ENCODE data around the gene C10orf143.

- TF ChIP-seq, protein P1, sequence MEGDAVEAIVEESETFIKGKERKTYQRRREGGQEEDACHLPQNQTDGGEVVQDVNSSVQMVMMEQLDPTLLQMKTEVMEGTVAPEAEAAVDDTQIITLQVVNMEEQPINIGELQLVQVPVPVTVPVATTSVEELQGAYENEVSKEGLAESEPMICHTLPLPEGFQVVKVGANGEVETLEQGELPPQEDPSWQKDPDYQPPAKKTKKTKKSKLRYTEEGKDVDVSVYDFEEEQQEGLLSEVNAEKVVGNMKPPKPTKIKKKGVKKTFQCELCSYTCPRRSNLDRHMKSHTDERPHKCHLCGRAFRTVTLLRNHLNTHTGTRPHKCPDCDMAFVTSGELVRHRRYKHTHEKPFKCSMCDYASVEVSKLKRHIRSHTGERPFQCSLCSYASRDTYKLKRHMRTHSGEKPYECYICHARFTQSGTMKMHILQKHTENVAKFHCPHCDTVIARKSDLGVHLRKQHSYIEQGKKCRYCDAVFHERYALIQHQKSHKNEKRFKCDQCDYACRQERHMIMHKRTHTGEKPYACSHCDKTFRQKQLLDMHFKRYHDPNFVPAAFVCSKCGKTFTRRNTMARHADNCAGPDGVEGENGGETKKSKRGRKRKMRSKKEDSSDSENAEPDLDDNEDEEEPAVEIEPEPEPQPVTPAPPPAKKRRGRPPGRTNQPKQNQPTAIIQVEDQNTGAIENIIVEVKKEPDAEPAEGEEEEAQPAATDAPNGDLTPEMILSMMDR (IDR thresholded peaks at IDR 0.05; ENCODE audit: low read length): no peak
- TF ChIP-seq EZH2 (IDR thresholded peaks at IDR 0.05; ENCODE audit: borderline replicate concordance, low read length): no peak
Observed at GRCh38 chr10:130105724-130106123, 4.9 kb downstream of the C10orf143 start.
